HG03064 (cell line): ENCODE data around the gene FLYWCH1.

Source experiments
- ATAC-seq: cut with Tn5 transposase; IDR thresholded peaks from one replicate; pipeline ENCODE4 v1.9.1; 2021; ENCODE audit warnings: low read depth; ENCODE audit not compliant: unreplicated experiment

FLYWCH1 gene

GRCh38 chr16:2911638-2912329, at the start of gene FLYWCH1:
FLYWCH1 (plus strand) TSS chr16:2911931; CDS start chr16:2929686, 17,755 bp downstream.
- peak; percentile 94 for ATAC-seq

GRCh38 chr16:2865651-2866050, 46.1 kb upstream of the FLYWCH1 start:
- no peak for ATAC-seq

- ATAC-seq: no peak
Measured at GRCh38 chr16:2866431-2866830, 45.3 kb upstream of the FLYWCH1 start.

GRCh38 chr16:2867661-2867986, 44.1 kb upstream of the FLYWCH1 start:
- no peak for ATAC-seq

- ATAC-seq: no peak
Measured at GRCh38 chr16:2867987-2868789, 43.5 kb upstream of the FLYWCH1 start.

GRCh38 chr16:2871926-2872325, 39.8 kb upstream of the FLYWCH1 start:
- no peak for ATAC-seq

- no peak for ATAC-seq
Measured at GRCh38 chr16:2874032-2874911, 37.5 kb upstream of the FLYWCH1 start.

- ATAC-seq: no peak
Measured at GRCh38 chr16:2874912-2875362, 36.8 kb upstream of the FLYWCH1 start.

- no peak for ATAC-seq
Measured at GRCh38 chr16:2879854-2880508, 31.8 kb upstream of the FLYWCH1 start.

GRCh38 chr16:2881783-2882649, 29.7 kb upstream of the FLYWCH1 start:
- peak; percentile 13 for ATAC-seq

- ATAC-seq: peak; percentile 72
Measured at GRCh38 chr16:2882650-2883457, 28.9 kb upstream of the FLYWCH1 start, which contains the start of gene FLYWCH2. FLYWCH2 (plus strand) TSS chr16:2883215; CDS start chr16:2896450, 13,235 bp downstream.

GRCh38 chr16:2883458-2883908, 28.2 kb upstream of the FLYWCH1 start:
- no peak for ATAC-seq

GRCh38 chr16:2884041-2884451, 27.7 kb upstream of the FLYWCH1 start:
- ATAC-seq: no peak

GRCh38 chr16:2894231-2894630, 17.5 kb upstream of the FLYWCH1 start:
- no peak for ATAC-seq

GRCh38 chr16:2895813-2896212, 15.9 kb upstream of the FLYWCH1 start:
- ATAC-seq: no peak

- ATAC-seq: no peak
Measured at GRCh38 chr16:2896480-2897010, 15.2 kb upstream of the FLYWCH1 start.

GRCh38 chr16:2897110-2897509, 14.6 kb upstream of the FLYWCH1 start:
- no peak for ATAC-seq

GRCh38 chr16:2898831-2899563, 12.7 kb upstream of the FLYWCH1 start:
- ATAC-seq: no peak
